GM19468 (cell line): Measurements from ENCODE around the gene USPL1.
A peak's percentile ranks its signal among the peaks of the same experiment; 100 is the strongest.

ENCODE experiments used
- ATAC-seq: cut with Tn5 transposase; IDR thresholded peaks from one replicate; pipeline ENCODE4 v1.9.1; 2021; ENCODE audit warnings: mild to moderate bottlenecking, moderate library complexity, moderate number of reproducible peaks; ENCODE audit not compliant: unreplicated experiment; ENCODE audit errors: extremely low read depth

The USPL1 gene

DNA sequence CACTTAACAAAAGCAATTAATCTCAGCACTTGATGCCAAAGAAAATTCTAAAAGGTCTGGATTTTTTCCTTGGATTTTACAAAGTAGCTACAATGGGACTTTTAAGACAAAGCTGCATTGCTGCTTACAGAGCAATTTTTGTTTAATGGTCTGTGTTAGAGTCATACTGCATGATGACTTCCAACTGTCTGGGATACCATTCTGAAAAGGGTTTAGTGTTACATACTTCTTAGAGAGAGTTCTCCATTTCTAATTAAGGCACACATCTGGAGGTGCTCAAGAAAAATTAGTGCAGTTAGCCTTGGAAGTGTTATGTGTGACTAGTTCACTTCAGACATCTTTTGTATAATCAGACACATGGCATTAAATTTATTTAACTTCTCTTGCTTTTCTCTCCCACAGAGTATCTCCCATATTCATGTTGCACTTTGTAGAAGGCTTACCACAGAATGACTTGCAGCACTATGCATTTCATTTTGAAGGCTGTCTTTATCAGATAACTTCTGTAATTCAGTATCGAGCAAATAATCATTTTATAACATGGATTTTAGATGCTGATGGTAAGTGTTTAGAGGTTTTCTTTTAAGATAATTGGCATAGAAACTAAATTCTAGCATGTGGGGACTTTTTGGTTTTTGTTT is 35.1 kb downstream of the USPL1 start:
- ATAC-seq = no peak

DNA sequence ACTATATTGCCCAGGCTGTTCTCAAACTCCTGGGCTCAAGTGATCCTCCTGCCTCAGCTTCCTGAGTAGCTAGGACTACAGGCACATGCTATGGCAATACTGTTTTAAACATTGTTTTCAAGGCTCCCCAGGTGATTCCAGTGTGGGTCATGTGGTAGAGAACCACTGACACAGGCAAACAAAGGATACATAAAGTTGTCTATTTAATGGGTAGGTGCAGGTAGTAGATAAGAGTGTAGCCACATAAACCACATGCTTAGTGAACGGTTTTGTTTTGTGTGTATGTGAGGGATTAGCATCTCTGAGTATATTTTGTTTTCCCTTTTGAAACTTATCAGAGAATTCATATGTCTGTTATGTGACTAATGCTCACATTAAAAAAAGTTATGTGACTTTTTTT is 36.7 kb downstream of the USPL1 start:
- ATAC-seq = no peak

GRCh38 chr13:30656178-30656577 is 38.5 kb downstream of the USPL1 start:
- ATAC-seq = no peak

- ATAC-seq = no peak
These were observed 42.3 kb downstream of the USPL1 start for GRCh38 chr13:30659980-30660379.

DNA sequence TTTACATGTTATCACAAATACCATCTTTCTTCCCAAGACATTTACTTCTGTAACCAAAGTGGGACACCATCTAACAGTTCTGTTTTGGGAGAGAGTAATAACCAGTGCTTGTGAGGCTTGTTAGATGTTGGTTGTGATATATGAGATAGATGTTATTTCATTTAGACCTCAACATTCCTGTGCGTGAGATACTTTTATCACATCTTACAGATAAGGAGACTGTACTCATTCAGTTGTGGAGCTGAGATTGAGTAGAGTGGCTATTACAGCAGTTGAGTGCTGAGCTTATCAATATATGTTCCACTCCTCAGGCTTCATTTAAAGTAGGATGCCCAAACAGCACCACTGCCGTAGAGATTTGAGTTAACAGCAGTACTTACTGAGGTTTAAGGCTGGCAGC is 43.1 kb downstream of the USPL1 start:
- no peak for ATAC-seq

DNA sequence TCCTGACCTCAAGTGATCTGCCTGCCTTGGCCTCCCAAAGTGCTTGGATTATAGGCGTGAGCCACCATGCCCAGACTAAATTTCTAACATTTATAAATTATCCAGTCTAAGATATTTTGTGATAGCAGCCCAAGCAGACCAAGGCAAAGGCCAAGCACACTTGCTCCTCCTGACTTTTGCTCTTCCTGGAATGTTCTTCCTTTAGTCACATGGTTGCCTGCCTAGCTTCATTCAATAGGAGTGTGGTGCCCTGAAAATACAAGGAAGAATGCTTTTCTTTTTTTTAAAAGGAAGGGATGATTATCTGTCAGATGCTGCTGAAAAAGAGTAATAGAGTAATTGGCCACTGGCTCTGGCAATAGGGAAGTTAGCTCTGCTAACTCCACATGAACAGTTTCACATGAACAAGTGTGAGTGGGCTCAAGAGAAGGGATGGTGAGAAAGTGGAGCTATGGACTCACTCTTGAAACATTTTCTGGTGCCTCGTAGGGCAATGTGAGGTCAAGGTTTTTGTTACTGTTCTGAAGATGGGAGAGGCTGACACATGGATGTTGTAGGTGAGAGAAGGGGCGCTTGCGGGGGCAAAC is 47.1 kb downstream of the USPL1 start:
- no peak for ATAC-seq

GRCh38 chr13:30665638-30666037 is 47.9 kb downstream of the USPL1 start:
- ATAC-seq = no peak

- ATAC-seq = no peak
These were observed 48.4 kb downstream of the USPL1 start for GRCh38 chr13:30666113-30666512.

GRCh38 chr13:30667014-30667413 is 49.3 kb downstream of the USPL1 start:
- ATAC-seq = no peak

DNA sequence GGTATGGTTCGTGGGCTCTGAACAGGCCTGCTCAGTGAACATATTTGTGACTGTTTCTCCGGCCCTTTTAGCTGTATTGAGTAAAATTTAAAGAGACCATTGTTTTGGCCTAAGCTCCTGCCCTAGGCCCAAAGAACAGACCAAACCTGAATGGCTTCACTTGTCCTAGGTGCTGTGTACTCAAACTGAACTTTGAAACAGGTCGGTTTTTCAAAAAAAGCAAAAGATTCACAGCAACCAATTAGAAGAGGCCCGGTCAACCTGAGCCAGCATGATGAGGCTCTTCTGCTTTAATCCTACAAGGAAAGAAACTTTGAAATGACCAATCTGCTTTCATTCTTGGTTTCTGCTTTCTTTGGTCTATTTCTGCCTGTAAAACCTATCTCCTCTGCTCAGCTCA is 50.6 kb downstream of the USPL1 start:
- ATAC-seq = no peak

GRCh38 chr13:30671271-30671815 is 53.6 kb downstream of the USPL1 start:
- no peak for ATAC-seq

DNA sequence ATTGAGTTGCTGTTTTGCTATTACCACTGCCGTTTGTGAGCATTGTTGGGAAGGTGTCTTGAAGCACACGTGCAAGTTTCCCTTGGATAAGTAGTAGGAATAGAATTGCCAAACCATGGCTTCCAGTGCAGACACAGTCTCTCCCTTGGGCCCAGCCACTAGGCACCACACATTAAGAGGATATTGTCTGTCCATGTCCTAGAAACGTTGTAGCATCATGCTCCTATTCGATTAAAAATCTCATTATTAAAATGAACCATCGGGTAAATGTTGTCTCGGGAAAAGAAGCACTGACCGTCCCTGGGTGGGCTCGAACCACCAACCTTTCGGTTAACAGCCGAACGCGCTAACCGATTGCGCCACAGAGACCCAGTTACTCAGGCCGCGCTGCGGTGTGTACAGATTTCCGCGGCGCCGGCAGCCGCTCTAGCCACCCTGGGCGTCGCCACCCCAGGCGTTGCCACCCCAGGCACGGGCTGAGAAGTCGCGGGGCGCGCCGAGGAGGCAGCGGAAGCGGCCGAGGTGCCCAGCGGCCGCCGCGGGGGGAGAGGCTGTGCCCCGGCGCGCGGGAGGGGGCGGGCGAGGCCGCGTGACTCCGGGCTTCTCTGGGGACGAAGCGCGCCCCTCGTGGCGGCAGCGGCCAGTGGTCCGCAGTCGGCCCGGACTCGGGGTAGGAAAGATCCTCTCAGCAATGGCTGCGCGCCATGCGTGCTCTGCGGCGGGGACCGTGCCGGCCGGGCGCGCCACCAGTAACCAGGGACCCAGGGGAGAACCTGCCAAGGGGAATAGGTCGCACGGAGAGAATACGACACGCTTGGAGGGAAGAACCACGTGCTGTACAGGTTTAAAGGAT is 56.2 kb downstream of the USPL1 start:
- peak; percentile 88 for ATAC-seq

DNA sequence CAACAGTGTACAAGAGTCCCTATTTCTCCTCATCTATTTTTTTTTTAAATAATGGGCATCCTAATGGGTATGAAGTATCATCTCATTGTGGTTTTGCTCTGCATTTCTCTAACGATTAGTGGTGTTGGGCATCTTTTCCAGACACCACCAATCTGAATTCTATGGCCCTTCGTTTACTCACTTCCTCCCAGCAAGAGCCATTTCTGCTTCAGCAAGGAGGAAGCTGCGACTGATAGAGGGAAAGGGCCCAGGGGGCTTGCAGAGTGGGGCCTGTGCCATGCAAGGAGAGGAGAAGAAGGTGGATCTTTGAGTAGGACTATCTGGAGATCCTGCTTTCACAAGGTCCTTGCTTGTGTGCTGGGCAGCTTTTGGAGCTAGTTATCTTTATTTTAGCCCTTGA is 58.0 kb downstream of the USPL1 start:
- no peak for ATAC-seq

GRCh38 chr13:30676672-30677071 is 59.0 kb downstream of the USPL1 start:
- no peak for ATAC-seq

DNA sequence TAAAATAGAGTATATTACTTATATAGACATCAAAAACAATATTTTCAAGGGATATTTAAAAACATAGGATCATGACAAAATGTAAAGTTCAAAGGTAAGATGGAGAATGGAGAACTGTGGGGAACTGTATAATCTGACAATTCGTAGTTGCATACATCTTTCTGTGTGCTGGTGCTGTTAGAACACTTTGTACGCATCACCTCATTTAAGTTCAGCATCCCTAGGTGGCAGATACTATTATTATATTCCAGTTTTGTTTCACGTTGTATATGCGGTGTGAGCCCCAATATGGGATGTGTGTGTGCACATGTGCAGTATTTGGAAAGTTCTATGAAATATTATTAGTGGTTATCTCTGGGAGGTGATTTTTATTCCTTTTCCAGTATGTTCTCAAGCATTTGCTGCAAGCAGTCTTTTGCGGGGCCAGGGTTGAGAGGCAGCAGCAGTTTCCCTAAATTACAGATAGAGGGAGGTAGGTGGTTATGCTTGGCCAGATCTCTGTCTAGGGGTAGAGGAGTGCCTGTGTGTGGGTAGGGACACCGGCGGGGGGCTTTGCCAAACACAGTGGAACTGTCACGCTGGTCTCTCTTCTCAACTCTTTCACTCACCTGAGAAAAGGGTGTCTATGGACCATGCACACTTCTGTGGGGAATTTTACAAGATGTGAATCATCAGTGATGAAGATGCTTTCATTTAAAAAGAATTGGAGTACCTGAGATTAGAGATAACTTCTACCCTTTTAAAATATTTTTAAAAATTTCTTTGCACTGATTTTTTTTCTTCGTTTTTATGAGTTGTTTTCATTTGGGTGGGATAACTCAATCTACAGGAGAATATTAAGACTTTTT is 62.0 kb downstream of the USPL1 start:
- no peak for ATAC-seq

DNA sequence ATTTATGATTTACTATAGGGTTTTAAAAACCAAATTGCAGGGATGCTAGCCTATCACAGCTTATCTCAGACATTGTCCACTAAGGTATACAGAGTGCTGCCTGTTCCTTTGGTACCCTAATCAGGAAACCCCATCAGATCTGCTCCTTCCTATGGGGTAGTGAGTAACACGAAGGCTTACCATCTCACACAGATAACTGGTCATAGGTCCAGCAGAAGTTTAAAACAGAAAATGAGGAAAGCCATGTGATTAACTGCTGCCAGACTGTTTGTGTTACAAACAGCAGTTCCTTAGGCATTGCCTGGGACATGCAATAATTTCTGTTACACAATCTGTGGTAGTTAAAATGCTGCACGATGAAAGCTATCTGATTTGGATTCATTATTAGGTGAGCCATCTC is 64.1 kb downstream of the USPL1 start:
- ATAC-seq = no peak

GRCh38 chr13:30685320-30685859 is 67.7 kb downstream of the USPL1 start:
- ATAC-seq = no peak

- no peak for ATAC-seq
These were observed 68.3 kb downstream of the USPL1 start for GRCh38 chr13:30685987-30686386.

- no peak for ATAC-seq
These were observed 69.9 kb downstream of the USPL1 start for GRCh38 chr13:30687601-30688000.

DNA sequence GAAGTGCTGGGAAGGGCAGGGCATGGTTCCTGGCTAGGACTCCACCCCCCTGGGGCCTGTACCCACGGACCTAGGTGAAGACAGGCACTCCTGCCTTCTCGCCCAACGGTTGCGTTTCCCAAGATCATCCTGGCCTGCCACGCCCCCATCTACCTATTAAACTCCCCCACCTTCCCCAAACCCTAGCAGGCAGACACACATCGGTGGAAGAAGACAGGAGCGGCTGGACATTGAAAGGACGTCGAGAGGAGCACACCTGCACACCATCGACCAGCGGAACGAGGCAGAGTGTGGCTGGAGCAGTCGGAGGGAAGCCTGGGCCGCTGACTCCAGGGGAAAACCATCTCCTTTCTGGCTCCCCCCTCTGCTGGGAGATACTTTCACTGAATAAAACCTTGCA is 72.0 kb downstream of the USPL1 start:
- no peak for ATAC-seq
